CD4-positive, alpha-beta T cell treated with Interleukin-10 for 1 hour (primary cell): Measurements from ENCODE around the gene PAEP.

Experiments
- DNase-seq: peaks from one replicate; pipeline ENCODE4 v3.0.0-alpha.2; 2020

Gene PAEP

DNA sequence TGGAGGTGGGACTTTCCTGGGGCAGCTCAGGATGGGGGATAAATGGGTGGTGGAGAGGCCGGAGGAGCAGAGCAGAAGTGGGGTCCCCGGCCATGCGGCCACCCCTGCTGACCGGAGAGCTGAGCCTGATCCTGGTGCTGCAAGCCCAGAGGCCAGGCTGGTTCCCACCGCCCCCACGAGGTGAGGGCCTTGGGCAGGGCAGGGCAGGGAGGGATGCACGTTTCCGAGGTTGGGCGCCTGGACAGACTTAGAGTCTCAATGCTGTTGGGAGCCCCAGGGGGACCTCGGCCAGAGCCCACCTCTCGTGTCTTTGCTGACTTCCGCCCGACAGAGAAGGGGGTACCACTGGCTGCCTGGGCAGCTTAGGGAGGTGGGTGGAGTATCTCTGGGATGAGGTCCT, 10.1 kb upstream of the PAEP start:
- no peak for DNase-seq

DNA sequence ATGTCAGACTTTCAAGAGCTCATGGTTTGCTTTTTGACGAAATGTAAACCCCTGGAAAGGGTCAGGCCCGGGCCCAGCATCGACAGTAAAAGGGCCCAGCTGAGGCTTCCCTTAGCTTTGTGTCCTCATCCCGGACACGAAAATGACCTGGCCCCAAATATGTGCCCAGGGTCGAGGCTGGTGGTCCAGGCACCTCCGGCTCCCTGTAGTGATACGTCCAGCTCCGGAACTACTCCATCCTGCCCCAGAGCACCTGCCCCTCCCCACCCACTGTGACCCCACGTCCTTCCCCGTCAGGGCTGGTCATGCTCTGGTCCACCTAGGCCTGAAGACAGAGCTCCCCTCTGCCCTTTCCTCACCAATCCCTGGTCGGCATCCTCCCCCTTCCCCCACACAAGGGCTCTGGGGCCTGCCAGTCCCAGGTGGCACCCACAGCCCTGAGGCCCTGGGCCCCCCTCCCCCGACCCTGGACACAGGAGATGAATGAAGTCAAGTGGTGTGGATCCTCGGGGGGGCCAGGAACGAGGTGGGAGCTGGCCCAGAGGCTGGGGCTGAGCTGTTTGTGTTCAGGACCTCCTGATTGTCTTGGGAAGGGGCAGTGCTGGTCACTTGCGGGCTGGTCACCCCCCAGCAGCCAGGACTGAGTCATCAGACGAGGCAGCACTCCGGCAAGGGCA, 9.4 kb upstream of the PAEP start:
- no peak for DNase-seq

- no peak for DNase-seq
Measured at GRCh38 chr9:135552698-135553171, 8.8 kb upstream of the PAEP start.

- DNase-seq: no peak
Measured at GRCh38 chr9:135554718-135555117, 6.8 kb upstream of the PAEP start.

DNA sequence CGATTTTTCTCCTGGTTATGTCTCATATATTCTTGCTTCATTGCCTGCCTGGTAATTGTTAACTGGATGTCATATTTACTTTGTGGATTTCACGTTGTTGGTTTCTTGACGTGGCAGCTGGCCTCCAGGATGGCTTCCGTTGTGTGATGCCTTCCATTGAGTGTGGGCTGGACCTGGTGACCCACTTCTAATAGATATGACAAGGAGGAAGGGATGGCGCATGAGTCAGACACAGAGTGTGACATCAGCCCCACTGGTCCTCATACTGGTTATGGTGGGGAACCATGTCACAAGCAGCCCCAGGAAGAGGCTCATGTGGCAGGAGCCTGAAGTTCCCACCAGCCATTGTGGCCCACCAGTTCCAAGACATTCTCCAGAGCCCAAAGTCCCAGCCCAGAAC, 6.4 kb upstream of the PAEP start:
- no peak for DNase-seq

GRCh38 chr9:135555910-135556309, 5.6 kb upstream of the PAEP start:
- DNase-seq: no peak

DNA sequence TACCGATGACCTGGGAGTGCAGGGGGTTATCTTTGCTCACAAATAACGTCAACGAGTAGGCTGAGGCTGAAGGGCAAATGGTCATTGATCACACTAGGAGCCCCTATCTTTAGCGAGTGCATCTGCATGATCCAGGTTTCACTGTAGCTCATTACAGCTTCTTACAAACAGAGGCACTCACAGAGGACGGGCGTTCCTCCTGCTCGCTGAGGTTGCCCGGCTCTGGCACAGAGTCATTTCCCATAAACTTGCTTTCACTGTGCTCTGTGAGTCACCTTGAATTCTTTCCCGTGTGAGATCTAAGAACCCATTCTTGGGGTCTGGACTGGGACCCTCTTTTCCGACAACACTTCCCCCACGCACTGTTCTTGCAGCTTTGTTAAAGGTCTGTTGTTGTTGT, 1.9 kb upstream of the PAEP start:
- DNase-seq: no peak

- no peak for DNase-seq
Measured at GRCh38 chr9:135562235-135562745, 734 bp downstream of the PAEP start.

GRCh38 chr9:135563039-135563476, 1.5 kb downstream of the PAEP start:
- DNase-seq: no peak

DNA sequence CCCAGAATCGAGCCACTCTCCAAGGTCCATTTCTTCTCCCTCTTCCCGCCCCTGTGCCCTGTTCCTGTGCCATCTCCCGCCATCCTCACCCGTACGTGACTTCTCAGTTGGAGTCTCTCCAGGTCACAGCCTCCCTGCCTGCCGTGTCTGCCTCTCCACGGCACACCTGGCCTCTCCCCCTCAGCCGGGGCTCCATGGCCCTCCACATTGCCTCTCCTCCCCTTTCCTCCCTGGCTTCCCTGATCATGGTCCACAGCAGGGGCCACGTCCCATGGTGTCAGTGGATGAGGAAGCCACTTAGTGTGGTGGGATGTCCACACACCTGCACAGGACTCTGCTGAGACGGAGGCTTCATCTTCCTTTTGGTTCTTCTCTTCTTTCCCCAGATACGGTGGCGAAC, 2.3 kb downstream of the PAEP start:
- no peak for DNase-seq

- DNase-seq: no peak
Measured at GRCh38 chr9:135565141-135565628, 3.6 kb downstream of the PAEP start.

DNA sequence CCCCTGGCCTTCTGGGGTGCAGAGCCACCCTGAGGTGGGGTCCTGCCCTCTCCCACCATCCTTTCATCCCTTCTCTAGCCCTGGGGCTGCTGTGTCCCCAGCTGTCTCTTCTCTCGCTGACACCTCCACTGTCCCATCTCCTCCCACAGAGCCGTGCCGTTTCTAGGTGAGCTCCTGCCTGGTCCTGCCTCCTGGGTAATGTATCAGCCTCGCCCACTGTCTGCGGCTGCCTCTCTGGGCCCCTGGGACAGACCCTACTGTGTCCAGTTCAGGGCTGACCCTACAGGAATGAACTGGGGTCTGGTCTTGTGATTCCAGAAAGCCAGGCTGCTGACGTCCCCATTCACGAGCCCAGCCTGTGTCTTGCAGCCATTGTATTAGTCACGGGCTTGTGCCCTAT, 4.1 kb downstream of the PAEP start:
- DNase-seq: no peak

GRCh38 chr9:135566552-135566951, 5.0 kb downstream of the PAEP start:
- DNase-seq: no peak

DNA sequence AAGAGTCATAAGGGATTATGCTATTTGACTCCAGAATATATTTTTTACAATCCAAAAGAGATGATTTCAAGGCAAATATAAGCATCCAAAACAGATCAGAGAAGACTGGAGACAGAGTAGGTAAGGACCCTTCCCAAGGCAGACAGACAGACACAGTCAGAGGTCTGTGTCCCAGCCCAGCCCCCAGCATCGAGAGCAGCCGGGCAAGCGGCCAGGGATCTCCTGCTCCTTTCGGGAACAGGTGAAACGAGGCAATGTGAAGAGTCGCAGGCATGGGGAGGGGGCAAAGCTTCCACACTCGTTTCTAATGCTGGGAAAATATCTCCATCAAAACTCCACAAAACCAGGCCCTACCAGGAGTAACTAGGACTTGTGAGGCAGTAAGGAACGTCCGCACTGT, 5.8 kb downstream of the PAEP start:
- DNase-seq: no peak

- no peak for DNase-seq
Measured at GRCh38 chr9:135568026-135568425, 6.5 kb downstream of the PAEP start.

DNA sequence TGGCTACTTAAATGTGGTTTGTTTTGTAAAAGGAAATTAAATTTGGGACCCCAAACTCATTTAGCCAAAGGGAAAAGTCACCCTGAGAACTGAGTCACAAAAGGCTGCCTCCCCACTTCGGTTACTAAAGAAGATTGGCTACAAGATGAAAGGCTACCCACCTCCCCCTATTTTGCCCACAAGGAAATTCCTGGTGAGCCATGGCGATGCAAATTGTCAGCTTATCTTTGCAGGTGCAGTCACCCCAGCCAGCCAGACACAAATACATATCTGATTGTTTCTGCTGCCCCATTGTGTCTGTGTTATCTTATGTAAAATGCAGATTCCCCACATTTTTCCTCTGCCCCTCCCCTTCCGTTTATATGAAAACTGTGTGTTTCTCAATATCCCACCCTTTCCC, 8.9 kb downstream of the PAEP start:
- DNase-seq: no peak

- DNase-seq: no peak
Measured at GRCh38 chr9:135572233-135572632, 10.7 kb downstream of the PAEP start.

DNA sequence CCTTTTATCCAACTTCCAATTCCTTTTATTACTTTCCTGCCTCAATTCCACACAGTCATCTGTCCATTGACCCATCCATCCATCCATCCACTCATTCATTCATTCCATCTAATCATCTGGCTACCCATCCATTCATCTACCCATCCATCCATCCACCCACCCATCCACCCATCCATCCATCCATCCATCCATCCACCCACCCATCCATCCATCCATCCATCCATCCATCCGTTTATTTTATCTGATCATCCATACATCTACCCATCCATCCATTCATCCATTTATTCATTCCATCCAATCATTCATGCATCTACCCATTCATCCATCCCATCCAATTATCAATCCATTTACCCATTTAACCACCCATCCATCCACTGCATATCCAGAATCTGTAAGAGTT, 11.6 kb downstream of the PAEP start:
- no peak for DNase-seq

GRCh38 chr9:135574331-135574730, 12.8 kb downstream of the PAEP start:
- DNase-seq: no peak

- DNase-seq: no peak
Measured at GRCh38 chr9:135574943-135575342, 13.4 kb downstream of the PAEP start.

DNA sequence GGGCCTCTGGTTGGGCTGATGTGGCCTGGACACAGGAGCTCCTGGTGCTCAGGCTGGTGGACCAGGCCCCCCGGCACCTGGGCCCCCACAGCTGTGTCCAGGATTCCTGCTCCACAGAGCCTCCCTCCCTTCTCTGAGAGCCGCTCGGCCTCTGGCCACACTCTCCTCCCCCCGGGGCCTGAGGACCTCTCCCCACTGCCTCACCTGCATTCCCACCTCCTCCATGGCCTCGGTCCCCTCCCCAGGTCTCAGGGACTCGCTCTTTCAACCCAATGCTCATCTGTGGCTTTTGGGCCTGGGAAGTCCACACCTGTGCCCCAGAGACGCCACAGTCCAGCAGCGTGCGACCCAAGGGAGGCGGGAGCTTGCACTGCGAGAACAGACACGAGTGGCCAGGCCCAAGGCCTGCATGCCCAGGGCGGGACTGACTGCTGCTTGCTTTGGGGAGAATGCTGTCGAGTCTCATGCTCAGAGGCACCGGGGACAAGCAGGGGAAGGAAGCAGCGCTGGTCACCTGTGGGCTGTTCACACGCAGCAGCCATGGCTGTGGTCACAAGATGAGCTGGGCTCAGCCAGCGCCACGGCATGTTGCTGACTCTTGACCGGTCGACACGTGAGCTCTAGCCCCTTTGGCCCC, 14.6 kb downstream of the PAEP start:
- DNase-seq: no peak

- DNase-seq: no peak
Measured at GRCh38 chr9:135577256-135577655, 15.7 kb downstream of the PAEP start.

DNA sequence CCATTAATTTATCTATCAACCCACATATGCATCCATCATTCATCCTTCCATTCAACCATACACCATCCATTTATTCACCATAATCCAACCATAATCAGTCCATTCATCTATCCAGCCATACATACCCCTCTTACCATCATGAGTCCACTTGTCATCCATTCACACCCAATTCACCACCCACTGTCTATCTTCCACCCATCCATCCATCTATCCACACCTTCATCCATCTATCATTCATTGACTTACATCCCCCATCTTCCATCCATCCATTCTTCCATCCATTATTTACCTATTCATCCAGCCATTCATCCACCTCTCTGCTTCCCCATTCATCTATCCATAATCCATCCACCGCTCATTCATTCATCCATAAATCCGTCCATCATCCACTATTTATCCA, 17.8 kb downstream of the PAEP start:
- DNase-seq: no peak

DNA sequence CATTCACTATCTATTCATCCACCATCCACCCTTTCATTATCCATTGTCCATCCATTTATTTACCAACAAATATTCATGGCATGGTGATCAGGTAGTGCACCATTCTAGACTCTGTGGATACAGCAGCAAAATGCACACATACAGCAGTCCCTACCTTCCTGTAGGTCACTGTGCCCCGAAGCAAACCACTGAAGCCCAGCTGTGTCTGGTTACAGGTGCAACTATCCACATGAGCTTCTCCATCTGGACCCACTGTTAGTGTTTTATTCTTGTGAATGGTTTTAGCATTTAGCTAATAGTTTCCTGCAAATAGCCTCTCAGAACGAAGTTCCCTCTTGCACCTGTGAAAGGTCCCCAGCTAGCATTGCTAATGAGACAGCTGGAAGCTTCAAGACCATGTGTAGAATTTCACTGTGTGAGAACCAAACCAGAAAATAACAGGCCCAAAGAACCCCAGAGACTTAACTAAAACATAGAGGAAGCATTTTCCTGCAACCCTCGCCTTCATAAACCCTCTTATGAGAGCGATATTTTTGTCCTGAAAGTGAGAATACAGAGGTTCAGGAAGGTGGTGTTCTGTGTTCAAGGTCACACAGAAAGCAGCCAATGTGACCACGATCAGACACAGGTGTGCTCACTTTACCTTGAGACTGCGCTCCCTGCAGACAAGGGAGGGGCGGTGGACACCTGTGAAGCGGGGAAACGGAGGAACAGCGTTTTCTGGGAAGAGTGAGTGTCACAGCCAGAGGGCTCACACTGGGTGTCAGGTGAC, 18.5 kb downstream of the PAEP start:
- DNase-seq: no peak
